OCI-LY3 (cell line): Measurements from ENCODE around the gene TOM1.

Experiments
- CTCF ChIP-seq: fragments of 200-600, 300-600 bp; sonication (generic); IDR thresholded peaks from 2 replicates; pipeline ENCODE4 v1.5.1; 2014; ENCODE audit warnings: antibody characterized with exemption, low read length, low read depth
- EZH2phosphoT487 ChIP-seq: fragments of 200-600 bp; shearing (Covaris generic); IDR thresholded peaks from 2 replicates; pipeline ENCODE4 v1.6.1; 2018; ENCODE audit warnings: antibody characterized with exemption, mixed run types, low read depth

- TF ChIP-seq CTCF (no peak), EZH2phosphoT487 (no peak)
Observed at GRCh38 chr22:35313311-35314121, 13.8 kb downstream of the TOM1 start.
